ENCODE data around the gene ZNF467. TPM values are rescaled to one million over a fixed set of nuclear protein-coding genes. Genes with fewer than 3 reads are reported as not detected.
A peak's percentile ranks its signal among the peaks of the same experiment; 100 is the strongest.

ZNF467 gene
- total and polyA plus RNA-seq, 12 donors, result 2.2 to 10.5 (median 4.7) TPM

- ATAC-seq (no peak), DNase-seq (no peak)
- Histone ChIP-seq H3K4me1 (no peaks in the 10 kb centered on the region), H3K27me3 (peaks cover 0 to 2% (median 0%) of the 10 kb centered on the region in 7 donors), H3K27ac (no peak overlapping the region), H3K4me3 (no peak overlapping the region), H3K36me3 (no peaks in the 10 kb centered on the region), H3K9me3 (no peaks in the 10 kb centered on the region)
- WGBS, 2 donors, result 79 to 91% methylated on average over 6 to 7 of the region's 7 CpGs
- no peak for TF ChIP-seq CTCF (IDR thresholded peaks at IDR 0.05)
- intact Hi-C loops (cut with DNase I), result no loop called here
Observed at GRCh38 chr7:149797771-149798170, 24.4 kb upstream of the ZNF467 start.

GRCh38 chr7:149796287-149796860 is 23.0 kb upstream of the ZNF467 start:
- no peak overlapping the region for H3K27ac ChIP-seq
- no peak for TF ChIP-seq CTCF (IDR thresholded peaks at IDR 0.05)
- H3K4me1 ChIP-seq, result no peaks in the 10 kb centered on the region
- intact Hi-C loops (cut with DNase I), result no loop called here
- H3K9me3 ChIP-seq, result no peaks in the 10 kb centered on the region
- H3K36me3 ChIP-seq, result no peaks in the 10 kb centered on the region
- ATAC-seq (peak in 1 of 8 donors; percentile 28), DNase-seq (no peak)
- H3K4me3 ChIP-seq, result no peak overlapping the region
- H3K27me3 ChIP-seq, result peaks cover 0 to 13% (median 6%) of the 10 kb centered on the region in 7 donors
- 91 to 93% methylated on average over 19 of the region's 19 CpGs for WGBS, 2 donors

- WGBS, 2 donors, result 82% methylated on average over 8 to 10 of the region's 10 CpGs
- no peak for TF ChIP-seq CTCF (IDR thresholded peaks at IDR 0.05)
- peaks cover 0 to 26% (median 19%) of the 10 kb centered on the region in 7 donors for H3K27me3 ChIP-seq
- H3K27ac ChIP-seq, result no peak overlapping the region
- H3K4me1 ChIP-seq, result no peaks in the 10 kb centered on the region
- ATAC-seq (no peak), DNase-seq (no peak)
- H3K36me3 ChIP-seq, result no peaks in the 10 kb centered on the region
- intact Hi-C loops (cut with DNase I), result no loop called here
- H3K9me3 ChIP-seq, result no peaks in the 10 kb centered on the region
- no peak overlapping the region for H3K4me3 ChIP-seq
Observed at GRCh38 chr7:149795126-149795525, 21.7 kb upstream of the ZNF467 start.

- intact Hi-C loops (cut with DNase I), result no loop called here
- H3K4me3 ChIP-seq, result no peak overlapping the region
- H3K4me1 ChIP-seq, result peaks cover 0 to 5% (median 0%) of the 10 kb centered on the region in 9 donors
- no peak for ATAC-seq
- peaks cover 0 to 30% (median 24%) of the 10 kb centered on the region in 7 donors for H3K27me3 ChIP-seq
- H3K27ac ChIP-seq, result no peak overlapping the region
- H3K36me3 ChIP-seq, result no peaks in the 10 kb centered on the region
- no peak for TF ChIP-seq CTCF (IDR thresholded peaks at IDR 0.05)
- WGBS, 2 donors, result 48 to 54% methylated on average over 6 of the region's 6 CpGs
- H3K9me3 ChIP-seq, result no peaks in the 10 kb centered on the region
- no peak for DNase-seq
Observed at GRCh38 chr7:149794661-149795060, 21.3 kb upstream of the ZNF467 start.
